IPS-18c (cell line): ENCODE results near the gene SLC11A2.
A peak's percentile ranks its signal among the peaks of the same experiment; 100 is the strongest.

Experiments
- H3K4me3 ChIP-seq: 2 replicates; pipeline ENCODE4 v1.7.0; 2013; ENCODE audit warnings: low read depth, mild to moderate bottlenecking, low read length, moderate library complexity; ENCODE audit not compliant: insufficient read depth
- H3K9me3 ChIP-seq: one replicate; pipeline ENCODE4 v1.6.1; 2013; ENCODE audit warnings: mild to moderate bottlenecking, low read length, moderate library complexity; ENCODE audit not compliant: control insufficient read depth, insufficient read depth

The SLC11A2 gene

GRCh38 chr12:51025836-51026638 is at the start of gene SLC11A2:
Gene SLC11A2, minus strand, starts transcription at chr12:51026384. Its CDS starts 15,656 bp downstream, at chr12:51010728.
- H3K9me3 ChIP-seq: no peaks in the 10 kb centered on the region
- peak within 1 kb of the TSS; percentile 83 for H3K4me3 ChIP-seq

GRCh38 chr12:51075390-51075789 is 49.2 kb upstream of the SLC11A2 start:
- H3K4me3 ChIP-seq: no peak overlapping the region

GRCh38 chr12:51071663-51072062 is 45.5 kb upstream of the SLC11A2 start:
- Histone ChIP-seq H3K9me3 (no peaks in the 10 kb centered on the region), H3K4me3 (no peak overlapping the region)

More at GRCh38 chr12:51075390-51075789, 49.2 kb upstream of the SLC11A2 start:
- H3K9me3 ChIP-seq: no peaks in the 10 kb centered on the region

DNA sequence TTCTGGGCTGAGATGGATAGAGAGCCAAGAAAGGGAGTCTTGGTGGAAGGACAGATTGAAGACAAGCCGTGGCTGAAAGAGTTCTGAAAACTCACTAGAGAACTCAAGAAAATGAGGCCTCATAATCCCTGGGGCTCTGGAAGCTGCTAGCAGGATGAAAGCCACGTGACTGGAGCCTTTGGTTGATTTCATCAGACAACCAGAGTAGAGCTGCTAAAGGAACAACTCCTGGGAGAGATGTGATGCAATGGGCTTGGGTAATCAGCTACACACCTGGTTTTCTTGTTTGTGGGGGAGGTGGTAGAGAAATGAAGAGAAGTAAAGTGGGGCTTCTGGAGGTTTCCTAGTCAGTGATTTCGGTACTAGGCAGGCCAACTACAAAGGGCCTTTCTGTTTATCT is 43.8 kb upstream of the SLC11A2 start:
- Histone ChIP-seq H3K4me3 (no peak overlapping the region), H3K9me3 (no peaks in the 10 kb centered on the region)

GRCh38 chr12:51067771-51068170 is 41.6 kb upstream of the SLC11A2 start:
- no peaks in the 10 kb centered on the region for H3K9me3 ChIP-seq
- no peak overlapping the region for H3K4me3 ChIP-seq

GRCh38 chr12:51067229-51067628 is 41.0 kb upstream of the SLC11A2 start:
- Histone ChIP-seq H3K9me3 (no peaks in the 10 kb centered on the region), H3K4me3 (no peak overlapping the region)

- Histone ChIP-seq H3K9me3 (no peaks in the 10 kb centered on the region), H3K4me3 (no peak overlapping the region)
Observed at GRCh38 chr12:51065530-51065929, 39.3 kb upstream of the SLC11A2 start.

DNA sequence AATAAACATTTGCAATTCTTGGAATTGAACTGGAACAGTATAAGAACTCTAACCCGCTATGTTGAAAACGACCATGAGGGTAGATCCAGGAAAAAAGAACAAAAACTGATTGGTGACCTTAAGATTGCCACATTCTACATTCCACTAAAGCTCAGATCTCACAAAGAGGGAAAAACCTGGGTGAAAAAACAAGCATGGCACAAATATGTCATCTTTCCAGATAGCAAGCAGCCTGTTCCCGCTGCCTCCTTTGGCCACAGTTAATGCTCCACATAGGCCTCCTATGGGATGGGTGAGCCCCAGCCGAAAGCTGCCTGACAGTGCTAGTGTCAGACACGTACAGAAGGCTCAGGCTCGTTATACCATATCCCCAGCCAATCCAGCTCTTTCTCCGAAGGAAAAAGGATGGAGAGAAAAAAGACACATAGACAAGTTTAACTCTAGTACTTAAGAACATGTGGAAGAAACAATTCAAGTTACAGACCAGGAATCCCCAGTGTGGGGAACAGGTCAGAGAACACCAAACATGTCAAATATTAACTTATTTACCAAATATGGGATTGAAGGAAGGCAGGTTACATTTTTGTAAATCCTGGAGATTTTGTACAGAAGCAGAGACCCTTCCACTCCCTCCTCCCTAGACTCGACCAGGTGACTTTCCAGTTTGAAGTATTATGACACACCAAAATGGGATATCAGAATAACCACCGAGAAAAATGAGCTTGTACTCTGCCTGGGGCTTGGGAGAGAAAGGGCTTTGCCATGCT is 36.6 kb upstream of the SLC11A2 start:
- no peaks in the 10 kb centered on the region for H3K9me3 ChIP-seq
- no peak overlapping the region for H3K4me3 ChIP-seq

DNA sequence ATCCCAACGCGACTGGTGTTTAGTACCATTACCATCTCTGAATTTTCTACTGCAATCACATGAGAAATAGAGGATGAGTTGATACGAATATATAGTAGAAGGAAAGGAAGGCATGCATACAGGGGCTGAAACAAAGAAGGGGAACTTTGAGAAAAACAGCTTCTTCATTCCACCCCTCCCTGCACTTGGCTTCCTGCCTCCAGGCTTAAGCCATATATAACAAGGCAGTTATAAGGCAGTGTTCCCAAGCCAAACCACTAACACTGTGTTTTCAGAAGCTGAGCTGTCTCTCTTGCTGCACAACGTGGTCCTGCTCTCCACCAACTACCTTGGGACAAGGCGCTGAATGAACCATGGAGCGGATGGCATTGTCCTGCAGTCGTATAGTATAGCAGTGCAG is 32.9 kb upstream of the SLC11A2 start:
- H3K4me3 ChIP-seq: no peak overlapping the region
- no peaks in the 10 kb centered on the region for H3K9me3 ChIP-seq

GRCh38 chr12:51056242-51056641 is 30.1 kb upstream of the SLC11A2 start:
- no peaks in the 10 kb centered on the region for H3K9me3 ChIP-seq
- no peak overlapping the region for H3K4me3 ChIP-seq

- H3K4me3 ChIP-seq: no peak overlapping the region
- no peaks in the 10 kb centered on the region for H3K9me3 ChIP-seq
Observed at GRCh38 chr12:51055060-51055459, 28.9 kb upstream of the SLC11A2 start.

DNA sequence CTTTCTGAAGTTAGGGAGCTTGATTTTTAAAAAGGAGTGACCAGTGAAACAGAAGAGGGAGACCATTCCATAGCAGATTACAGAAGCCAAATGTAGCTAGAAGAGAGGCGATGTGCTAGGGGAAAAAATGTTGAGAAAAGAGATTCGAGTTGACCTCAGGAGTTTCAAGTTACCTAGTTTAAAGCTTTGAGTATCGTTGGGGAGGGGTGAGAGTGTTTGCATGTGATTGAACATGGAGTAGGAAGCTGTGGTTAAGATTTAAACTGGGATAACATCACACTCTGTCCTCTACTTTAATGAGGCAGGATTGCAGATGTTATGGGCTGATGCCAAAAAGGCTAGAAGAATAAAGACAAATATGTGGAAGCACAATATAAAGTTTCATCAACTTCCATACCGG is 25.6 kb upstream of the SLC11A2 start:
- no peak overlapping the region for H3K4me3 ChIP-seq

DNA sequence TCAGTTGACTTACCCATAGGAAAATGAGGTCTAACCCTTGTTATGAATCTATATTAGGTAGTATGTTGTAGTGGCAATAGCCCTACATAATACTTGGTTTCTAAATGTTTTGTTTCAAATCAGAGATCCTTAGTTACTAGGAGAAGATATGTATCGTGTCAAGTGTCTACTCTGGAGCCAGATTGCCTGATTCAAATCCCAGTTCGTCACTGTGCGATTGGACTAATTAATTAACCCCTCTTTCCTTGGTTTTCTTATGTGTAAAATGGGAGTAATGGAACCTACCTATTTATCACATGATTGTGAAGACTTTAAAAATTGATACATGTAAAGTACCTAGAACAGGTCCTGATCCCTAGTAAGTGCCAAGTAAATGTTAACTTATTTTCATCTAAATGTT is 23.3 kb upstream of the SLC11A2 start:
- no peak overlapping the region for H3K4me3 ChIP-seq
- no peaks in the 10 kb centered on the region for H3K9me3 ChIP-seq

More for the DNA sequence above, 25.6 kb upstream of the SLC11A2 start:
- H3K9me3 ChIP-seq: no peaks in the 10 kb centered on the region

GRCh38 chr12:51048661-51049251 is 22.6 kb upstream of the SLC11A2 start:
- Histone ChIP-seq H3K4me3 (peak overlapping the region; percentile 93), H3K9me3 (no peaks in the 10 kb centered on the region)

DNA sequence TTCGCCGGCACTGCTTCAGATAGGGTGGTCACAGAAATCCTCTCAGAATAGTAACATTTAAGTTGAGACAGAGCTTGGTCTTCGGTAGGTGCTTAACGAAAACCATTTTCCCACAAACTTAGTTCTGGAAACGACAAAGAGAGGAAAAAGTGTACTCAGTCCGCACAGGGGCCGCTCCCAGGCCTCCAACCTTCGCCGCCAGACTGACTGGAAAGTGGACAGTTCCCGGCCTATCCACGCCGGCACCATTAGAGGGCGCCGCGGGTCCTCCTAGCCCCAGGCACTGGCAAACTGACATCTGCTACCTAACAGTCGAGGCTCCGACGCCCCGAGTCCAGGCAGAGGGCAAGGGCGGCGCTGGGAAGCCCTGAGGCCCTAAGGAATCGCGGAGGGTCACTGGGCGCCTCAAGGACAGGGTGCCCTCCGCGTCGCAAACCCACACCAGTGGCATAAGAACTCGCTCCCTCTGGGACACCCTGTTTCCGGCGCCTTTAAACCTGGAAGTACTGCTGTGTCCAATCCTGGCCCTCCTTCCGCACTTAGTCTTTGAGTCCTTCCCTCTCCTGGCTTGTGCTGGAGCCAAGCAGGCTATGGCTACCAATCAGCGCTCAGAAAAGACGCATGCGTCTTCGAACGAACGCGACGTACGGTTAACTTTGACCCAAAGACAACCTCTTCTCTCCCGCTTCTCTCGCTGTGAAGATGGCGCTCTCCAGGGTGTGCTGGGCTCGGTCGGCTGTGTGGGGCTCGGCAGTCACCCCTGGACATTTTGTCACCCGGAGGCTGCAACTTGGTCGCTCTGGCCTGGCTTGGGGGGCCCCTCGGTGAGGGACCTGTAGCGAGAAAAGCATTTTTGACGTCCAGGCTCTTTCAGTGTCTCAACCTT is 21.7 kb upstream of the SLC11A2 start, which contains the start of gene LETMD1:
TSS of gene LETMD1 (plus strand) at position 673 of the 886 bp plus-strand sequence. CDS start at position 703, 30 bp downstream.
- Histone ChIP-seq H3K4me3 (peak within 1 kb of the TSS; percentile 93), H3K9me3 (no peaks in the 10 kb centered on the region)

DNA sequence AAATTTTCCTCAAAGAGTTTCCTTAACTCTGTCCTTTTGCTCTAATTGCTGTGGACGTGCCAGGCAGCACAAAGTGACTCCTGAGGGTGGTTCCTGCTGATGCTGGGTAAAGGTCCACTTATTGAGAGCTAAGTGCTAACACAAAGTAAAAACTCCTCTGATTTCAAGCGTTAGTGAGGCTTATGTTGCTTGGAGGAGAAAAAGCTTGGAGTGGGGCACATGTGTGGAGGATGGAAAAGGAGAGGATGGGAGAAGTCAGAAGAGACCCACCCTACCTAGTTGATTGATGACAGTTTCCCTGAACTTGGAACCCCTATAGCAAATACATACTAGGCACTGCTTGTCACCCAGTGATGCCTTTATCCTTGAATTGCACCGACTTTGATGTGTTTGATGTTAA is 10.1 kb upstream of the SLC11A2 start:
- no peaks in the 10 kb centered on the region for H3K9me3 ChIP-seq
- no peak overlapping the region for H3K4me3 ChIP-seq
